HT1080 (cell line): ENCODE results near the gene NHSL1. TPM values are rescaled to one million over a fixed set of nuclear protein-coding genes. Genes with fewer than 3 reads are reported as not detected.

Experiments
- DNase-seq: peaks from one replicate; pipeline ENCODE4 v3.0.0-alpha.2; 2015; ENCODE audit warnings: low read depth
- total RNA-seq: library from RNA; depleted of rRNA; stranded (reverse); fragments of >200 nt; shearing (Covaris generic); gene quantifications from 2 replicates; pipeline ENCODE4 v1.2.3, GENCODE V29; 2014

The NHSL1 gene
- total RNA-seq, 1 experiment from 2014 or later: 7.5 TPM

GRCh38 chr6:138405816-138406413 is 93.4 kb downstream of the NHSL1 start:
- DNase-seq: no peak

GRCh38 chr6:138404666-138405337 is 94.5 kb downstream of the NHSL1 start:
- DNase-seq: no peak

DNA sequence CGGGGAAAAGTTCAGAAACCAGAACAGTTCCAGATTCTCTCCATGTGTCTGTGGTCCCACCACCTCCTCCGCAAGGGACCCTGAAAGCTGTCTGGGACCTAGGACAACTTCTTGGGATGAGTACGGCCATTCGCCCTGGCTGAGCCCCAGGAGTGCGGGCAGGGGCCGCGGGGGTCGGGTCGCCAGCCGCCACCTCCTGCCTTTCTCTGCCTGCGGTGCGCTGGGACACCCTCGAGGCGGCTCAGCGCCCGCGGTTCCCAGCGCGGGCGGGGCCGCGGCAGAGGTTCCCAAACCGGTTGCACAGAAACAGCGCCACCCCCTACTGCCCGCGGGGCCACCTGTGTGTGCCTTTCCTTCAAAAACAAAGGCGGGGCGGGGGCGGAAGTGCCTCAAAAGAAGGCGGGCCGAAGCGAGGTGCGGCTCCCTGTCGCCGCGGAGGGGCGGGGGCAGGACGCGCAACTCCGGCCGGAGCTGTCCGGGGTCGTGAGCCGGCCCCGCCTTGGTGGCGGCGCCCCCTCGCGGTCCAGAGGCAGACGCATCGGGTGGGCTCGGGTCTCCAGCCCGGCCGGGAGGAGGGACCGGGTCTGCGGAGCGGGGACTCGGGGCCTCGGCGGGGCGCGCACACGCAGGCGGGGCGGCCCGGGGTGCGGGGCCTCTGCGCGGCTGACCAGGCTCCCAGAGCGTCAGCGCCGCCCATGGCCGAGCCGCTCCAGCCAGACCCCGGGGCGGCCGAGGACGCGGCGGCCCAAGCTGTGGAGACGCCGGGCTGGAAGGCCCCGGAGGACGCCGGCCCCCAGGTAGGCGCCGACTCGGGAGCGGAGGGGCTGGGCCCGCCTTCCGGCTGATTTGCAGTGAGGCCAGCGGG is 95.3 kb downstream of the NHSL1 start, which contains the start of gene HEBP2:
Gene HEBP2, plus strand, starts transcription at position 423 of the 865 bp plus-strand sequence. Its CDS starts 273 bp downstream, at position 696.
- peak; percentile 90 for DNase-seq

DNA sequence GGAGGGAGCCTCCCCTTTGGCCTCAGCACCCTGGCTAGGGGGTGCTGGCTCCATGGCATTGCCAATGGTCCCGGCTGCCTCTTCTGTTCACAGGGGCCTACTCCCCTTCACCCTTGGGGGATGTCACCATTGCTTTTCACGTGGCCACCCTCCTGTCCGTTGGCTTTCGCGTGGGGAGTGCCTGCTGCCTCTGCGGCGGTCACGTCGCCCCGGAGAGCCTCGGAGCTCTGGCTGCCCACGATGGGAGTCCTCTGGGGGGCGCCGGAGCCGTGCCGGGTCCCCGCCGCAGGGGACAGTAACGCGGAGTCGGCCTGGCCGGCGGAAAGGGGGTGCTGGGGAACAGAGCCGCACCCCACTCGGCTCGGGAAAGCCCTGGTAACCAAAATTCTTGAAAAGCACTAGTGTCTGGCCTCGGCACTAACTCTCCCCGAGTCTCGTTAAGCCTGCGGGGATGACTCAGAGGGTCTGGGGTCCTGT is 95.9 kb downstream of the NHSL1 start:
- no peak for DNase-seq

DNA sequence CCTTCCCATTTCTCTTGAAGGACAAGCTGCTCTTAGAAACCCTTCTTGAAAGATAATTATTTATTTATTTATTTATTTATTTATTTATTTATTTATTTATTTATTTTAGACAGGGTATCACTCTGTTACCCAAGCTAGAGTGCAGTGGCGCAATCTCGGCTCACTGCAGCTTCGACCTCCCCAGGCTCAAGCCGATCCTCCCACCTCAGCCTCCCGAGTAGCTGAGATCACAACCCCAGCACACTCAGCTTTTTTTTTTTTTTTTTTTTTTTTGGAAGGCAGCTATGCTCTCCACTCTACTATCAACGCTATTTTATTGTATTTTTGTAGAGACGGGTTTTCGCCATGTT is 96.5 kb downstream of the NHSL1 start:
- no peak for DNase-seq

- DNase-seq: no peak
Measured at GRCh38 chr6:138401960-138402837, 97.1 kb downstream of the NHSL1 start.

DNA sequence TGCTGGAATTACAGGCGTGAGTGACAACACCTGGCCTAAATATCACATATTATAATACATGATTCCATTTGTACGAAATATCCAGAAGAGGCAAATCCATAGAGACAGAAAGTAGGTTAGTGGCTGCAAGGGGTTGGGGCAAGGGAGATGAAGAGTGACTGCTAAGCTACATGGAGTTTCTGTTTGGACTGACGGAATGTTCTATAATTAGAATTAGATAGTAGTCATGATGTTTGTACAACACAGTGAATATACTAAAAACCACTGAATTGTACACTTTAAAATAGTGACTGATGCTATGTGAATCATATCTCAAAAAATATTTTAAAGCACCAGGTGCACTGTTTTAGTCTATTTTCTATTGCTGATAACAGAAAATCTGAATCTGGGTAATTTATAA is 99.0 kb downstream of the NHSL1 start:
- DNase-seq: no peak

GRCh38 chr6:138397128-138398122 is 101.9 kb downstream of the NHSL1 start:
- DNase-seq: peak; percentile 38

DNA sequence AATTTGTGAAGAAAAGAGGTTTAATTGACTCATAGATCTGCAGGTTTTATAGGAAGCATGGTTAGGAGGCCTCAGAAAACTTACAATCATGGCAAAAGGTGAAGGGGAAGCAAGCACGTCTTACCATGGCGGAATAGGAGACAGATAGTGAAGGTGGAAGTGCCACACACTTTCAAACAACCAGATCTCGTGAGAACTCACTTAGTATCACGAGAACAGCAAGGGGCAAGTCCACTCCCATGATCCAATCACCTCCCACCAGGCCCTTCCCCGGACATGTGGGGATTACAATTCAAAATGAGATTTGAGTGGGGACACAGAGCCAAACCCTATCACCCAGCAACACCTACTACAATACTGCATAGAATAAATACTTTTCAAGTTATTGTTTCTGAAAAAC is 102.6 kb downstream of the NHSL1 start:
- DNase-seq: no peak

- no peak for DNase-seq
Measured at GRCh38 chr6:138393871-138394783, 105.2 kb downstream of the NHSL1 start.

DNA sequence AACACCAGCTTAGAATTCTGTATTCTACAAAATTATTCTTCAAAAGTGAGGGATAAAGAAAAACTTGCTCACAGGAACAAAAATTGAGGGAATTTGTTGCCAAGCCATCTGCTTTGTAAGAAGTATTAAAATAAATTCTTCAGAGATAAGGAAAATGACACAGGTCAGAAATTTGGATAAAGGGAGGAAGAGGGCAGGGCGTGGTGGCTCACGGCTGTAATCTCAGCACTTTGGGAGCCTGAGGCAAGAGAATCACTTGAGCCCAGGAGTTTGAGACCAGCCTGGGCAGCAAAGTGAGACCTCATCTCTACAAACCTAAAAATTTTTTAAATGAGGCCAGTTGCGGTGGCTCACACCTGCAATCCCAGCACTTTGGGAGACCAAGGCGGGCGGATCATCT is 109.7 kb downstream of the NHSL1 start:
- DNase-seq: no peak

- no peak for DNase-seq
Measured at GRCh38 chr6:138387577-138388368, 111.5 kb downstream of the NHSL1 start.

DNA sequence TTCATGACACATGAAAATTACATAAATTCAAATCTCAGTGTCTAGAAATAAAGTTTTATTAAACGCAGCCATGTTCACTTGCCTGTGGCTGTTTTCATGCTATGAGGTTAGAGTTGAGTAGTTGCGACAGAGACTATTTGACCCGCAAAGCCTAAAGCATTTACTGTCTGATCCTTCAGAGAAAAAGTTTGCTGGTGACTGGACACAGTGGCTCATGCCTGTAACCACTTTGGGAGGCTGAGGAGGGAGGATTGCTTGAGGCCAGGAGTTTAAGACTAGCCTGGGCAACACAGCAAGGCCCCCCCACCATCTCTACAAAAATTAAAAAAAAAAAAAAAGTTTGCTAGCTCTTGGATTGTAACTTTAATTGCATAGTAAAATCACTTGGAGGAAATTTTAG is 112.4 kb downstream of the NHSL1 start:
- no peak for DNase-seq

- no peak for DNase-seq
Measured at GRCh38 chr6:138383776-138384175, 115.5 kb downstream of the NHSL1 start.

- DNase-seq: peak; percentile 13
Measured at GRCh38 chr6:138382498-138383265, 116.6 kb downstream of the NHSL1 start.

DNA sequence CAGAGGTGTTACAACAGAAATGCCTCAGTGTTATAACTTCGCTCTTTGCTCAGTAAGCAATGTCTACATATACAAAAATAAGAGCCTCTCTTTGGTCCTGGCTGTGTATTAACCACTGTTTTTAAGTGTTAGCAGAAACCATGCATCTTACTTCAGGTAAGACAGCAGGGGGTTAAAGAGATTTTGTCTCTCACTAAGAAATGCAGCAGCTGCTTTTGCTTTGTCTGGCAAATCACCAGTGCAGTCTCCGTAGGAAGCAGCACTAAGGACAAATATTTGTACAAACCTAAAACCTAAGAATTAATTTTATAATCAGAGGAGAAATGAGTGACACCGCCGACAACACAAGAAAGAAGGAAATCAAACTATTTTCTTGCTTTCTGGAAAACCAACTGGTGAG is 120.8 kb downstream of the NHSL1 start:
- no peak for DNase-seq

GRCh38 chr6:138377844-138378243 is 121.5 kb downstream of the NHSL1 start, which contains the start of gene SMIM28:
Gene SMIM28 (plus strand): TSS chr6:138377905. CDS start chr6:138378073, 168 bp downstream.
- no peak for DNase-seq
